Right lobe of liver (tissue), 4 donors: ENCODE results near the gene TFB2M.

Experiments used
- POLR2A ChIP-seq: fragments of 450-650 bp; IDR thresholded peaks from one replicate; pipeline ENCODE4 v1.6.1; 2017; ENCODE audit warnings: antibody characterized with exemption, mild to moderate bottlenecking
- TF ChIP-seq, protein P1 (sequence below), 4 donors: fragments of 200-600 bp in 3 of 4; fragments of 450-650 bp in 1 of 4; IDR thresholded peaks; one replicate each; pipeline versions ENCODE4 v1.5.1 to v1.8.0; 2016 to 2022; ENCODE audit warnings: antibody characterized with exemption in 4 of 4, mild to moderate bottlenecking in 2 of 4
- donor health status: DM: no; HTN: no; CAD: no.
- donor health status: DM: no; HTN: no; CAD: no.
- donor health status: DM: no; HTN: yes; CAD: no.

DNA sequence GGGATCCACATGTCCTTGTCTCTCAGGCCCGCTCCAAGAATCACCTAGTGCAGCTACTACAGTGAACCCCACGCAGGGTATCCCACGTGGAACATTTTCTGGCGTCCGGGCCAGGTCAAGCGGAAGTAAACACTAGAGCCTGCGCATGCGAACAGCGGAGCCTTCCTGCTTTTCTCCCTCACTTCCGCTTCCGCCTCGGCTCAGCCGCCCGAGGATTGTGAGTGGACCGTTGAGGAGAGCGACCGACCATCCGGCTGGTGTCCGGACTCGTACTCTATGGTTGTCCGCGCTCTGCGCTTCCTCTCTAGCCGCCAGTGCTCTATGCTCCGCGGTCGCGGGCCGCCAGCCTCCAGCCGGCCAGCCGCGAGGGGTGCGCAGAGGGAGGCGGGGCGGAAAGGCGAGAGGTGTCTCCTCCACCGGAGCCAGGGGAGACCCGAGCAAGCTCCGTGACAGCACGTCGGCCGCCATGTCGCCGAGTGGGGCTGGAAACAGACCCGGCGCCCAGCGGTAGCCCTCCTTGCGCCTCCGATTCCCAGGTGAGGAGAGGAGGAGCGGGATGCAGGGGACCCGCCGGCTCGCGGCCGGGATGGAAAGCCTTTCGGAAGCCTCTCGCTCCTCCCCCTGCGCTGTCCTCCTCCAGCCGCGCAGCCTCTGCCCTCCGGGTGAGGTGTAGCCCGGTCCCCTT, at the start of gene TFB2M, which contains the start of gene CNST:
- TF ChIP-seq, protein P1, sequence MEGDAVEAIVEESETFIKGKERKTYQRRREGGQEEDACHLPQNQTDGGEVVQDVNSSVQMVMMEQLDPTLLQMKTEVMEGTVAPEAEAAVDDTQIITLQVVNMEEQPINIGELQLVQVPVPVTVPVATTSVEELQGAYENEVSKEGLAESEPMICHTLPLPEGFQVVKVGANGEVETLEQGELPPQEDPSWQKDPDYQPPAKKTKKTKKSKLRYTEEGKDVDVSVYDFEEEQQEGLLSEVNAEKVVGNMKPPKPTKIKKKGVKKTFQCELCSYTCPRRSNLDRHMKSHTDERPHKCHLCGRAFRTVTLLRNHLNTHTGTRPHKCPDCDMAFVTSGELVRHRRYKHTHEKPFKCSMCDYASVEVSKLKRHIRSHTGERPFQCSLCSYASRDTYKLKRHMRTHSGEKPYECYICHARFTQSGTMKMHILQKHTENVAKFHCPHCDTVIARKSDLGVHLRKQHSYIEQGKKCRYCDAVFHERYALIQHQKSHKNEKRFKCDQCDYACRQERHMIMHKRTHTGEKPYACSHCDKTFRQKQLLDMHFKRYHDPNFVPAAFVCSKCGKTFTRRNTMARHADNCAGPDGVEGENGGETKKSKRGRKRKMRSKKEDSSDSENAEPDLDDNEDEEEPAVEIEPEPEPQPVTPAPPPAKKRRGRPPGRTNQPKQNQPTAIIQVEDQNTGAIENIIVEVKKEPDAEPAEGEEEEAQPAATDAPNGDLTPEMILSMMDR (IDR thresholded peaks at IDR 0.05) = no peak
- peak; percentile 94 for TF ChIP-seq POLR2A
